Transverse colon (tissue), 4 donors: ENCODE data around the gene TCAP. TPM values are rescaled to one million over a fixed set of nuclear protein-coding genes. Genes with fewer than 3 reads are reported as not detected.

ENCODE experiments used
- DNase-seq: peaks from one replicate; pipeline ENCODE4 v3.0.0-alpha.2; 2019
- H3K27ac ChIP-seq, 4 donors: fragments of 200-600 bp; sonication (generic); 2 replicates each; pipeline ENCODE4 v1.5.1; 2016 to 2018; ENCODE audit warnings: inconsistent platforms in 4 of 4
- H3K27me3 ChIP-seq: fragments of 200-600 bp; sonication (generic); 2 replicates; pipeline ENCODE4 v1.5.1; 2017; ENCODE audit warnings: inconsistent platforms
- H3K36me3 ChIP-seq, 4 donors: fragments of 200-600 bp; sonication (generic); 2 replicates each; pipeline ENCODE4 v1.5.1; 2017 to 2019; ENCODE audit warnings: inconsistent platforms in 4 of 4
- H3K4me1 ChIP-seq, 4 donors: fragments of 200-600 bp; sonication (generic); 2 replicates each; pipeline ENCODE4 v1.5.1; 2017 to 2020; ENCODE audit warnings: inconsistent platforms in 4 of 4
- H3K4me3 ChIP-seq, 4 donors: fragments of 200-600 bp; sonication (generic); 1 replicate in 1 of 4; 2 replicates in 3 of 4; pipeline versions ENCODE4 v1.5.1 to v1.6.1; 2017 to 2019; ENCODE audit warnings: inconsistent platforms in 4 of 4
- H3K9me3 ChIP-seq, 2 donors: fragments of 200-600 bp; sonication (generic); 2 replicates each; pipeline ENCODE4 v1.5.1; 2017 to 2019; ENCODE audit warnings: inconsistent platforms in 2 of 2
- EP300 ChIP-seq: sonication (generic); formaldehyde crosslinking; IDR thresholded peaks from one replicate; pipeline ENCODE4 v1.6.1; 2017; ENCODE audit warnings: antibody characterized with exemption, low read depth
- POLR2A ChIP-seq: fragments of 450-650 bp; IDR thresholded peaks from one replicate; pipeline ENCODE4 v1.6.1; 2016; ENCODE audit warnings: antibody characterized with exemption, mild to moderate bottlenecking, moderate library complexity
- POLR2AphosphoS5 ChIP-seq, 3 donors: sonication (generic); formaldehyde crosslinking; IDR thresholded peaks; one replicate each; pipeline ENCODE4 v1.6.1; 2016; ENCODE audit warnings: antibody characterized with exemption in 3 of 3
- WGBS, 2 donors: methylation state at CpG; one replicate each; pipeline ENCODE4 v1.1.5; 2018; ENCODE audit warnings: low coverage in 1 of 2; 5-methylcytosine and 5-hydroxymethylcytosine counted together
- in situ Hi-C, 4 donors: fragments of 200-750 bp; cut with MboI; loops; one replicate each; pipeline versions ENCODE4 v1.15.0 to v1.15.1; 2017; ENCODE audit warnings: low sequenced_read_pairs in 3 of 4, low pct_ligation_motif_present in 1 of 4, low pct_unique_long_range_greater_than_20kb in 1 of 4
- intact Hi-C: fragments of 100-400 bp; cut with DNase I; formaldehyde crosslinking; loops from one replicate; pipeline ENCODE4 v1.15.1; 2023; ENCODE audit warnings: low total_unique reads
- total RNA-seq, 4 donors: library from RNA; depleted of rRNA; stranded (reverse); fragments of >200 nt; gene quantifications; one replicate each; pipeline ENCODE4 v1.1.0, GENCODE V29; 2016
- TF ChIP-seq, protein P1 (sequence below), 5 experiments: fragments of 200-600 bp in 3 of 5; fragments of 450-650 bp in 2 of 5; sonication (generic) in 3 of 5; IDR thresholded peaks; 1 replicate in 2 of 5; 2 replicates in 3 of 5; pipeline ENCODE4 v1.5.1; 2016 to 2017; ENCODE audit warnings: antibody characterized with exemption in 5 of 5, inconsistent platforms in 3 of 5, mild to moderate bottlenecking in 2 of 5, moderate library complexity in 1 of 5

The TCAP gene
- total RNA-seq, 4 donors from 2014 or later: 0.64 to 1.9 TPM; not detected in 2

DNA sequence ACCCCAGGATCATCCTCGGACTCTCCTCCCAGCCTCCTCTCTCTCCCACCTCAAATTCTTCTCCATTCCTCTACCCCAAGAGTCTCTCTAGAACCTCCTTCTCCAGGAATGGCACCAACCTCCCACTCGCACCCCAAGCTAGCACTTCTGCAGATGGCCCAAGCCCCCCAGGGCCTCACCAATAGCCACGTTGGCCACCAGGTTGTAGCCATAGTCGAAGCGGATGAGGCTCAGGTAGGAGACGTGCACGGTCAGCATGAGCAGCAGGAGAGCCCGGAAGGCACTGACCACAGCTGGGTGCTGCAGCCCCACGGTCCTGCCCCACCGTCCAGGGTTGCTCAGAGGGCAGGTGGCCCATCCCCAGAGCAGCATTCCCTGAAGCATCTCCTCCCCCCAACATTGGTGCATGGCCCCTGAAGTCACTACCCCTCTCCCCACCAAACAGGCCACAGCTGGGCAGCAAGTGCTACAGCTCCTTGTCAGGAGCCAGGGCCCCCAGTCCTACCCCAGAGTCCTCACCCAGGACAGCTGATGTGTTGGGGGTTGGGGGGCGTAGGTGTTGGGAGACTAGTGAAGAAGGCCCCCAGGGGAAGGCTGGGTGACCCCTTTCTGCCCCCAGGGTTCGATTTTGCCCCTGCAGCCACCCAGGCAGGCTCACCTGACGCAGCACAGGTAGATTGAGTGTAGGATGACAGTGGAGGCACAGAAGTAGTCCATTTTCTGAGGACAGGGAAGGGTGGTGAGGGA, 8.4 kb downstream of the TCAP start:
- no peak for TF ChIP-seq POLR2A
- TF ChIP-seq, protein P1, sequence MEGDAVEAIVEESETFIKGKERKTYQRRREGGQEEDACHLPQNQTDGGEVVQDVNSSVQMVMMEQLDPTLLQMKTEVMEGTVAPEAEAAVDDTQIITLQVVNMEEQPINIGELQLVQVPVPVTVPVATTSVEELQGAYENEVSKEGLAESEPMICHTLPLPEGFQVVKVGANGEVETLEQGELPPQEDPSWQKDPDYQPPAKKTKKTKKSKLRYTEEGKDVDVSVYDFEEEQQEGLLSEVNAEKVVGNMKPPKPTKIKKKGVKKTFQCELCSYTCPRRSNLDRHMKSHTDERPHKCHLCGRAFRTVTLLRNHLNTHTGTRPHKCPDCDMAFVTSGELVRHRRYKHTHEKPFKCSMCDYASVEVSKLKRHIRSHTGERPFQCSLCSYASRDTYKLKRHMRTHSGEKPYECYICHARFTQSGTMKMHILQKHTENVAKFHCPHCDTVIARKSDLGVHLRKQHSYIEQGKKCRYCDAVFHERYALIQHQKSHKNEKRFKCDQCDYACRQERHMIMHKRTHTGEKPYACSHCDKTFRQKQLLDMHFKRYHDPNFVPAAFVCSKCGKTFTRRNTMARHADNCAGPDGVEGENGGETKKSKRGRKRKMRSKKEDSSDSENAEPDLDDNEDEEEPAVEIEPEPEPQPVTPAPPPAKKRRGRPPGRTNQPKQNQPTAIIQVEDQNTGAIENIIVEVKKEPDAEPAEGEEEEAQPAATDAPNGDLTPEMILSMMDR (IDR thresholded peaks at IDR 0.05): no peak
- no peaks in the 10 kb centered on the region for H3K9me3 ChIP-seq
- WGBS, 2 donors: 80% methylated on average over 13 of the region's 13 CpGs; no CpG with 5 or more reads in 1 of the 2 donors
- H3K36me3 ChIP-seq: no peaks in the 10 kb centered on the region
- no peak overlapping the region for H3K4me3 ChIP-seq
- no peak for DNase-seq
- intact Hi-C loops (no loop called here), in situ Hi-C loops (no loop called here)
- H3K4me1 ChIP-seq: peaks cover 14 to 48% (median 47%) of the 10 kb centered on the region in 4 donors
- H3K27ac ChIP-seq: no peak overlapping the region
- peaks cover 29% of the 10 kb centered on the region for H3K27me3 ChIP-seq

DNA sequence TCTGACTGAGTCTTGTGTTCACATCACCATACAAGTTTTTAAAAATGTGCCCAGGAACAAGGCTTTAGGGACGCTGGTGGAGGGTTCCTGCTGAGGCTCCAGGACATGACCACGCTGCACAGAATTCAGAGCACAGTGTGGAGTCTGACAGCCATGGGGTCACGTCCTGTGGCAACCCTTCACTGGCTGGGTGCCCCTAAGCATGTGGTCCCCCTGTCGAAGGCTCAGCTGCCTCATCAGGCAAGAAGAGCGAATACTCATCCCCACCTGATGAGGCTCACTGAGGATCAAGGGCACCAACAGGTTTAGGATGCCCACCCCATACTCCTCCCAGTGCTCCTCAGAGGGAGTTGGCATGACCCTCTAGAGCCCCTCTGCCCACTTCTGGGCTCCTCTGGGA, 9.0 kb downstream of the TCAP start:
- no peaks in the 10 kb centered on the region for H3K9me3 ChIP-seq
- TF ChIP-seq EP300 (no peak), POLR2A (no peak), POLR2AphosphoS5 (IDR thresholded peaks at IDR 0.05) (no peak)
- TF ChIP-seq, protein P1 (IDR thresholded peaks at IDR 0.05): no peak
- H3K27me3 ChIP-seq: peaks cover 22% of the 10 kb centered on the region
- H3K4me3 ChIP-seq: no peak overlapping the region
- DNase-seq: no peak
- WGBS, 2 donors: 80% methylated on average over 5 of the region's 5 CpGs; no CpG with 5 or more reads in 1 of the 2 donors
- peak overlapping the region in 2 of 4 donors; percentile 65 to 79 for H3K27ac ChIP-seq
- intact Hi-C loops: no loop called here
- H3K36me3 ChIP-seq: no peaks in the 10 kb centered on the region
- H3K4me1 ChIP-seq: peaks cover 14 to 51% (median 49%) of the 10 kb centered on the region in 4 donors
- in situ Hi-C loops: no loop called here

DNA sequence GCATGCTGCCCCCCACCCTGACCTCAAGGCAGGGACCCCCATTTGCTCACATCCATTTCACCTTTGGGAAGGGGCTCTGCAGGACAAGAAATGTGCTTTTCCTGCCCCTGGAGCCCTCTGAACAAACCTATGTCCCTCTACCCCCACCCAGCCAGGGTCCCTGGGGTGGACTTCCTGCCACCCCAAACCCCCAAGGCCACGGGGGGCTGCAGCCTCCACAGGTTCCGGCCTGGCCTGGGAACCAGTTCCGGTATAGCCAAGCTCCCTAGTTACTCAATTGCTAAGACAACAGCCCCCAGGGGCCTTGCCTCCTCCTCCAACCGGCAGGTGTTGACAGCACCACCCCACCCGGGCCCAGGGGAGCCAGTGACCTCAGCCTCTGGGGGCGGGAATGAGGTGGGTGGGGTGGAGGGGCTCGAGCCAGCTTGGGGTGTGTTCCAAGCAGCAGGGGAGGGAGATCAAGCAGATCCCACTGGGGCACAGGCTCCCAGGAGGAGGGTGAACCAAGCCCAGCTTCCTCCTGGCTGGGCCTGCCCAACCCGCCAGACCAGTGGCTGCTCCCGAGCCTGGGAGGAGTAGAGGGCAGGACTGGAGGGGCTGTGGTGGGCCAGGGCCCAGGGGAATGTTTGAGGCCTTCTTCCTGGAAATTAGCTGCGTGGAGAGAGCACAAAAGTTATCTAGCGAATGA, 9.7 kb downstream of the TCAP start:
- WGBS, 2 donors: 33% methylated on average over 11 of the region's 11 CpGs; no CpG with 5 or more reads in 1 of the 2 donors
- no peak overlapping the region for H3K4me3 ChIP-seq
- peak; percentile 70 for DNase-seq
- intact Hi-C loops: no loop called here
- no peaks in the 10 kb centered on the region for H3K9me3 ChIP-seq
- H3K27ac ChIP-seq: peak overlapping the region; percentile 65 to 79 (median 70)
- in situ Hi-C loops: no loop called here
- H3K4me1 ChIP-seq: peaks cover 21 to 58% (median 55%) of the 10 kb centered on the region in 4 donors
- H3K27me3 ChIP-seq: peaks cover 15% of the 10 kb centered on the region
- TF ChIP-seq, protein P1 (IDR thresholded peaks at IDR 0.05): no peak
- TF ChIP-seq POLR2A (peak; percentile 33), EP300 (no peak), POLR2AphosphoS5 (IDR thresholded peaks at IDR 0.05) (peak in 1 of 3 donors; percentile 27)
- no peaks in the 10 kb centered on the region for H3K36me3 ChIP-seq

DNA sequence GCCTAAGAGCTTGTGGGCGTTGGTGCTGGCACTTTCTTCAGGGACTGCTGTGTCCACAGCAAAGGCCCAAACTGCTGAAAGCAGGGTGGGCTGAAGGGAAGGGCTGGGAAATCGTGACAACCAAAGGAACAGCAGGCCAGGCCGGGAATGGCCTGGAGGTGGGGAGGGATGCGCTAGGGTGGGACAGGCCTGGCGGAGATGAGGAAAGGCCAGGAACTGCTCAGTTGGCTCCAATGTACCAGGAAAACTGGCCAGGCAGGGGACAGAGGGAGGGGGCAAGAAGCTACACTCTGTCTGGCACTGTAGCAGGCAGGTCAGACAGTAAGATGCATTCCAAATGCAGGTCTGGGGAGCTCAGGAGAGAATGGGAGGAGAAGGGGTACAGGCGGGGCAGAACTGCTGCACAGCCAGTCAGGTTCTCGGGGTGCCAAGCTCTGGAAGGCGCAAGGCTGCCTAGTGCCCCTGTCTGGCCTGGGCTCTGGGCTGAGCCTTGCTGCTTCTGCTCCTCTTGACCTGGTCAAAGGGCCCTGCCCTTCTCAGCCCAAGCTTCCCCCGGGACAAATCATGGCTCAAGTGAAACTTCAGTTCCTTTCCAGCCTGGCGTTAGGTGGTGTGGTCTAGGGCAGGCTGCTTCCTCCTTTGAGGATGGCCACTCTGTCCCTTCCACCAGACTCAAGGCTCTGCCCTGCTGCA, 10.4 kb downstream of the TCAP start:
- no peak for TF ChIP-seq EP300
- TF ChIP-seq, protein P1 (IDR thresholded peaks at IDR 0.05): no peak
- TF ChIP-seq POLR2AphosphoS5 (IDR thresholded peaks at IDR 0.05): no peak
- no peak for TF ChIP-seq POLR2A
- in situ Hi-C loops (no loop called here), intact Hi-C loops (no loop called here)
- peaks cover 8% of the 10 kb centered on the region for H3K27me3 ChIP-seq
- H3K4me1 ChIP-seq: peaks cover 21 to 64% (median 60%) of the 10 kb centered on the region in 4 donors
- peak overlapping the region; percentile 65 to 79 (median 70) for H3K27ac ChIP-seq
- H3K9me3 ChIP-seq: no peaks in the 10 kb centered on the region
- WGBS, 2 donors: 51 to 68% methylated on average over 4 to 10 of the region's 10 CpGs
- no peaks in the 10 kb centered on the region for H3K36me3 ChIP-seq
- no peak overlapping the region for H3K4me3 ChIP-seq
- DNase-seq: no peak
